ENCODE data around the gene HOXD13.

GRCh38 chr2:176117162-176117822, 24.8 kb downstream of the HOXD13 start:
- TF ChIP-seq MXI1 (IDR thresholded peaks at IDR 0.05; ENCODE audit: borderline replicate concordance, low read depth, low read length) (no peak), NFE2 (CRISPR knock-in tag; IDR thresholded peaks at IDR 0.05) (no peak), ZNF704 (CRISPR knock-in tag; IDR thresholded peaks at IDR 0.05; ENCODE audit: borderline replicate concordance) (no peak), PHB2 (IDR thresholded peaks at IDR 0.05; ENCODE audit: partially characterized antibody) (no peak), SIN3B (IDR thresholded peaks at IDR 0.05; ENCODE audit: low read length) (no peak), POLR2A (IDR thresholded peaks at IDR 0.05; ENCODE audit: insufficient read depth in 1 of 2, low read depth in 2 of 2, low read length in 2 of 2) (no peak), ZNF83 (CRISPR knock-in tag; IDR thresholded peaks at IDR 0.05; ENCODE audit: borderline replicate concordance) (no peak), MYC (CRISPR knock-in tag; IDR thresholded peaks at IDR 0.05; ENCODE audit: borderline replicate concordance) (no peak), FOXM1 (CRISPR knock-in tag; IDR thresholded peaks at IDR 0.05) (no peak), TAF1 (CRISPR knock-in tag; IDR thresholded peaks at IDR 0.05) (no peak), SP1 (IDR thresholded peaks at IDR 0.05) (no peak), SP1 (CRISPR knock-in tag; IDR thresholded peaks at IDR 0.05) (no peak), FOSL2 (CRISPR knock-in tag; IDR thresholded peaks at IDR 0.05) (no peak), TARDBP (CRISPR knock-in tag; IDR thresholded peaks at IDR 0.05) (no peak), ZBTB49 (CRISPR knock-in tag; IDR thresholded peaks at IDR 0.05; ENCODE audit: borderline replicate concordance) (no peak)

Measured in HepG2 (cell line).